HCT116 (cell line): ENCODE data around the gene PLEKHA8. TPM values are rescaled to one million over a fixed set of nuclear protein-coding genes. Genes with fewer than 3 reads are reported as not detected.

Experiments
- ATAC-seq: fragments of 200-7000 bp; cut with Tn5 transposase; 2 replicates; pipeline ENCODE4 v1.9.1; 2020; ENCODE audit warnings: mild to moderate bottlenecking, moderate library complexity
- BruUV-seq: library from RNA; stranded (reverse); fragments of 400-500 nt; replicated peaks from 2 replicates; lab custom pipeline; 2021; lab: Mats Ljungman, UMichigan
- CTCF ChIA-PET: fragments of 300-600 bp; sonication (Branson Sonifier 250); formaldehyde crosslinking; loops from one replicate; lab custom pipeline; 2021; ENCODE audit warnings: antibody characterized with exemption; lab: Charles Lee
- POLR2A ChIA-PET: fragments of 300-600, 350-600 bp; sonication (Branson Sonifier 250); formaldehyde crosslinking; loops from one replicate; lab custom pipeline; 2021; ENCODE audit warnings: antibody characterized with exemption; lab: Charles Lee
- RAD21 ChIA-PET, 2 experiments: fragments of 300-600 bp; sonication (Branson Sonifier 250); formaldehyde crosslinking; loops; one replicate each; lab custom pipeline; 2023; ENCODE audit warnings: low total read pairs in 2 of 2; ENCODE audit not compliant: uncharacterized antibody in 2 of 2, unreplicated experiment in 2 of 2, low non-redundant PET in 1 of 2; lab: Charles Lee
- DNase-seq: peaks from one replicate; pipeline ENCODE4 v3.0.0-alpha.2; 2010; ENCODE audit warnings: low read depth, low spot score
- H2AFZ ChIP-seq: fragments of 200-600 bp; shearing (Covaris generic), sonication (generic); 2 replicates; pipeline ENCODE4 v1.6.1; 2017; ENCODE audit warnings: low read depth, mixed run types, mixed read lengths, antibody characterized with exemption, low read length; ENCODE audit not compliant: poor library complexity, severe bottlenecking
- H3K27ac ChIP-seq: 2 replicates; pipeline ENCODE4 v1.5.1; 2012; ENCODE audit warnings: low read depth, low read length
- H3K27me3 ChIP-seq: fragments of 200-600 bp; sonication (generic); 2 replicates; pipeline ENCODE4 v1.6.1; 2016; ENCODE audit warnings: mixed run types, low read length, mixed read lengths; ENCODE audit not compliant: insufficient read depth
- H3K36me3 ChIP-seq, 2 experiments: fragments of 200-500 bp in 1 of 2; fragments of 200-600 bp in 1 of 2; sonication (Bioruptor generic) in 1 of 2; sonication (generic) in 1 of 2; 2 replicates each; pipeline versions ENCODE4 v1.5.1 to v1.6.1; 2014 to 2016; ENCODE audit warnings: low read length in 2 of 2, inconsistent platforms in 1 of 2, mixed read lengths in 1 of 2, mixed run types in 1 of 2; ENCODE audit not compliant: insufficient read depth in 2 of 2, control insufficient read depth in 1 of 2
- H3K4me1 ChIP-seq, 2 experiments: fragments of 200-600 bp in 1 of 2; sonication (generic) in 1 of 2; 2 replicates each; pipeline versions ENCODE4 v1.5.1 to v1.6.1; 2012 to 2017; ENCODE audit warnings: low read length in 2 of 2, inconsistent platforms in 1 of 2, mild to moderate bottlenecking in 1 of 2, mixed read lengths in 1 of 2, mixed run types in 1 of 2, moderate library complexity in 1 of 2; ENCODE audit not compliant: insufficient read depth in 2 of 2, control insufficient read depth in 1 of 2
- H3K4me2 ChIP-seq: fragments of 200-600 bp; sonication (generic); 2 replicates; pipeline ENCODE4 v1.6.1; 2017; ENCODE audit warnings: mixed run types, low read length, mixed read lengths
- H3K4me3 ChIP-seq, 2 experiments: fragments of 200-600 bp in 1 of 2; sonication (generic) in 1 of 2; replicated peaks in 1 of 2; 2 replicates each; pipeline ENCODE4 v1.5.1; 2011 to 2016; ENCODE audit warnings: low read length in 2 of 2, control low read depth in 1 of 2, low read depth in 1 of 2, mild to moderate bottlenecking in 1 of 2, mixed read lengths in 1 of 2, mixed run types in 1 of 2
- H3K79me2 ChIP-seq: fragments of 200-600 bp; sonication (generic); 2 replicates; pipeline ENCODE4 v1.6.1; 2017; ENCODE audit warnings: mild to moderate bottlenecking, mixed run types, low read length, moderate library complexity, mixed read lengths; ENCODE audit not compliant: insufficient read depth
- H3K9ac ChIP-seq: fragments of 200-600 bp; sonication (generic); 2 replicates; pipeline ENCODE4 v1.6.1; 2016; ENCODE audit warnings: low read length, mixed read lengths
- H3K9me2 ChIP-seq: fragments of 200-600 bp; sonication (generic), shearing (Covaris generic); 2 replicates; pipeline ENCODE4 v1.6.1; 2017; ENCODE audit warnings: mixed run types, mild to moderate bottlenecking, moderate library complexity; ENCODE audit not compliant: insufficient read depth
- H3K9me3 ChIP-seq, 2 experiments: fragments of 200-500 bp in 1 of 2; fragments of 200-600 bp in 1 of 2; sonication (Bioruptor generic) in 1 of 2; sonication (generic) in 1 of 2; 2 replicates each; pipeline ENCODE4 v1.6.1; 2014 to 2017; ENCODE audit warnings: low read length in 2 of 2, mixed read lengths in 2 of 2, inconsistent platforms in 1 of 2, low read depth in 1 of 2, mild to moderate bottlenecking in 1 of 2, mixed run types in 1 of 2, moderate library complexity in 1 of 2; ENCODE audit not compliant: control insufficient read depth in 1 of 2, insufficient read depth in 1 of 2
- H4K20me1 ChIP-seq: fragments of 200-600 bp; sonication (generic), shearing (Covaris generic); 2 replicates; pipeline ENCODE4 v1.6.1; 2017; ENCODE audit warnings: mixed run types, mild to moderate bottlenecking, moderate library complexity; ENCODE audit not compliant: insufficient read depth
- CBX3 ChIP-seq: IDR thresholded peaks from 2 replicates; pipeline ENCODE4 v1.6.1; 2012; ENCODE audit warnings: low read depth
- CTCF ChIP-seq, 3 experiments: fragments of 200-600 bp in 1 of 3; sonication (generic) in 1 of 3; IDR thresholded peaks in 2 of 3; conservative IDR thresholded peaks in 1 of 3; 2 replicates each; pipeline ENCODE4 v1.5.1; 2012 to 2017; ENCODE audit warnings: low read depth in 2 of 3, low read length in 2 of 3, antibody characterized with exemption in 1 of 3, borderline replicate concordance in 1 of 3, control low read depth in 1 of 3, mild to moderate bottlenecking in 1 of 3, mixed read lengths in 1 of 3, mixed run types in 1 of 3, moderate library complexity in 1 of 3; ENCODE audit not compliant: insufficient read depth in 1 of 3
- ELF1 ChIP-seq: IDR thresholded peaks from 2 replicates; pipeline ENCODE4 v1.6.1; 2012; ENCODE audit warnings: low read depth, borderline replicate concordance
- EZH2 ChIP-seq: fragments of 200-600 bp; sonication (generic); IDR thresholded peaks from 2 replicates; pipeline ENCODE4 v1.6.1; 2017; ENCODE audit warnings: antibody characterized with exemption, mixed run types
- EZH2phosphoT487 ChIP-seq: fragments of 200-600 bp; IDR thresholded peaks from 2 replicates; pipeline ENCODE4 v1.6.1; 2018; ENCODE audit warnings: antibody characterized with exemption, borderline replicate concordance
- FOSL1 ChIP-seq: IDR thresholded peaks from 2 replicates; pipeline ENCODE4 v1.6.1; 2012; ENCODE audit warnings: low read depth
- JUND ChIP-seq: IDR thresholded peaks from 2 replicates; pipeline ENCODE4 v1.6.1; 2012
- REST ChIP-seq: IDR thresholded peaks from 2 replicates; pipeline ENCODE4 v1.6.1; 2012; ENCODE audit warnings: low read depth
- SIN3A ChIP-seq: IDR thresholded peaks from 2 replicates; pipeline ENCODE4 v1.6.1; 2012; ENCODE audit warnings: low read depth
- SP1 ChIP-seq: IDR thresholded peaks from 2 replicates; pipeline ENCODE4 v1.6.1; 2012; ENCODE audit warnings: low read depth
- TCF7L2 ChIP-seq: IDR thresholded peaks from 2 replicates; pipeline ENCODE4 v1.7.0; 2011; ENCODE audit warnings: borderline replicate concordance, inconsistent platforms; ENCODE audit not compliant: insufficient read depth, insufficient read length; ENCODE audit errors: extremely low read depth
- ZBTB33 ChIP-seq: IDR thresholded peaks from 2 replicates; pipeline ENCODE4 v1.6.1; 2011; ENCODE audit warnings: mild to moderate bottlenecking, low read length, moderate library complexity; ENCODE audit not compliant: insufficient replicate concordance; ENCODE audit errors: extremely low read depth
- ZFX ChIP-seq: fragments of 450-650 bp; IDR thresholded peaks from 2 replicates; pipeline ENCODE4 v1.6.1; 2017
- intact Hi-C: fragments of 100-400 bp; cut with micrococcal nuclease; formaldehyde crosslinking; loops from 2 replicates; pipeline ENCODE4 v1.10.0; 2022
- total RNA-seq: library from RNA; stranded (reverse); gene quantifications from one replicate; pipeline ENCODE4 v1.2.1, GENCODE V29; 2021; ENCODE audit not compliant: unreplicated experiment

The PLEKHA8 gene
- total RNA-seq, 1 experiment from 2014 or later: 13.6 TPM

- ChIA-PET RAD21 (no interaction called here), CTCF (no interaction called here), POLR2A (no interaction called here)
- peaks cover 0 to 4% of the 10 kb centered on the region in 2 experiments; a peak in 1 of 4 replicates for H3K4me1 ChIP-seq
- H3K9me3 ChIP-seq: no peaks in the 10 kb centered on the region
- ATAC-seq (no peak), DNase-seq (no peak)
- no peaks in the 10 kb centered on the region for H3K36me3 ChIP-seq
- H2AFZ ChIP-seq: no peak overlapping the region
- H3K79me2 ChIP-seq: no peaks in the 10 kb centered on the region
- H3K4me3 ChIP-seq: no peak overlapping the region
- BruUV-seq: no TSS peak
- H3K4me2 ChIP-seq: no peak overlapping the region
- no peaks in the 10 kb centered on the region for H3K27me3 ChIP-seq
- H3K27ac ChIP-seq: no peak overlapping the region
- no peaks in the 10 kb centered on the region for H4K20me1 ChIP-seq
- H3K9ac ChIP-seq: no peak overlapping the region
- intact Hi-C loops: no loop called here
- no peaks in the 10 kb centered on the region for H3K9me2 ChIP-seq
- TF ChIP-seq SP1: no peak
- TF ChIP-seq EZH2: no peak
- TF ChIP-seq ZFX: no peak
- TF ChIP-seq ELF1: no peak
- TF ChIP-seq JUND: no peak
- TF ChIP-seq SIN3A: no peak
- TF ChIP-seq CBX3: no peak
- TF ChIP-seq FOSL1: no peak
- no peak for TF ChIP-seq EZH2phosphoT487
Measured at GRCh38 chr7:30176463-30177109, 148.4 kb downstream of the PLEKHA8 start.

- Histone ChIP-seq H3K36me3 (no peaks in the 10 kb centered on the region), H4K20me1 (no peaks in the 10 kb centered on the region), H3K27me3 (no peaks in the 10 kb centered on the region), H3K9ac (no peak overlapping the region), H3K9me3 (no peaks in the 10 kb centered on the region), H2AFZ (no peak overlapping the region), H3K4me1 (peaks cover 0 to 4% of the 10 kb centered on the region in 2 experiments; a peak in 1 of 4 replicates), H3K4me3 (no peak overlapping the region), H3K4me2 (no peak overlapping the region), H3K27ac (no peak overlapping the region), H3K9me2 (no peaks in the 10 kb centered on the region), H3K79me2 (no peaks in the 10 kb centered on the region)
- no TSS peak for BruUV-seq
- ChIA-PET POLR2A (interaction anchor here (1.2 kb wide), 1 partner anchor 614 kb away, joined by 3 read pairs; no protein-coding TSS in a partner anchor), CTCF (no interaction called here), RAD21 (no interaction called here)
- ATAC-seq (no peak), DNase-seq (no peak)
- intact Hi-C loops: no loop called here
- no peak for TF ChIP-seq CBX3
- TF ChIP-seq REST: no peak
- no peak for TF ChIP-seq ZFX
- TF ChIP-seq TCF7L2: no peak
- no peak for TF ChIP-seq ZBTB33
- no peak for TF ChIP-seq CTCF (IDR thresholded peaks at IDR 0.05 in 2 of 3, conservative IDR thresholded peaks at IDR 0.05 in 1 of 3; ENCODE audit: borderline replicate concordance in 1 of 3, insufficient read depth in 1 of 3, low read depth in 2 of 3, low read length in 2 of 3)
Measured at GRCh38 chr7:30177186-30177585, 149.0 kb downstream of the PLEKHA8 start.
